LNCaP clone FGC (cell line): ENCODE results near the gene SPEM1.

Experiments used
- DNase-seq: peaks from one replicate; pipeline ENCODE4 v3.0.0-alpha.2; 2011; ENCODE audit warnings: low read depth
- H3K4me3 ChIP-seq: 2 replicates; pipeline ENCODE4 v1.5.1; 2011; ENCODE audit warnings: mild to moderate bottlenecking, low read depth, low read length, control low read depth
- CTCF ChIP-seq: IDR thresholded peaks from 2 replicates; pipeline ENCODE4 v1.5.1; 2012; ENCODE audit warnings: mild to moderate bottlenecking; ENCODE audit not compliant: control insufficient read depth, insufficient read depth; ENCODE audit errors: extremely low read depth

SPEM1 gene

GRCh38 chr17:7459961-7460545 lies 39.9 kb downstream of the SPEM1 start:
- H3K4me3 ChIP-seq: no peak overlapping the region
- DNase-seq: no peak
- no peak for TF ChIP-seq CTCF

- H3K4me3 ChIP-seq: no peak overlapping the region
- TF ChIP-seq CTCF: no peak
- no peak for DNase-seq
Measured at GRCh38 chr17:7460850-7461660, 40.9 kb downstream of the SPEM1 start.

GRCh38 chr17:7462474-7463371 lies 42.6 kb downstream of the SPEM1 start:
- DNase-seq: no peak
- H3K4me3 ChIP-seq: no peak overlapping the region
- TF ChIP-seq CTCF: no peak

- no peak overlapping the region for H3K4me3 ChIP-seq
- no peak for TF ChIP-seq CTCF
- no peak for DNase-seq
Measured at GRCh38 chr17:7463372-7463846, 43.3 kb downstream of the SPEM1 start.

GRCh38 chr17:7464081-7464480 lies 44.0 kb downstream of the SPEM1 start:
- DNase-seq: no peak
- no peak overlapping the region for H3K4me3 ChIP-seq
- TF ChIP-seq CTCF: no peak

GRCh38 chr17:7465597-7466275 lies 45.6 kb downstream of the SPEM1 start:
- no peak overlapping the region for H3K4me3 ChIP-seq
- no peak for DNase-seq
- TF ChIP-seq CTCF: no peak
